Effector memory CD4-positive, alpha-beta T cell (primary cell): ENCODE data around the gene COLEC11.

Experiments
- DNase-seq, 3 donors: peaks; one replicate each; pipeline ENCODE4 v3.0.0-alpha.2; 2020
- H3K27ac ChIP-seq: 2 replicates; pipeline ENCODE4 v1.7.0; 2013; ENCODE audit warnings: mild to moderate bottlenecking, low read length, moderate library complexity; ENCODE audit not compliant: insufficient read depth, poor library complexity, severe bottlenecking
- H3K27me3 ChIP-seq: replicated peaks from 2 replicates; pipeline ENCODE4 v1.7.0; 2013; ENCODE audit warnings: mild to moderate bottlenecking, low read length; ENCODE audit not compliant: insufficient read depth, control insufficient read depth, poor library complexity, severe bottlenecking
- H3K36me3 ChIP-seq: 2 replicates; pipeline ENCODE4 v1.7.0; 2013; ENCODE audit warnings: mild to moderate bottlenecking, low read length, moderate library complexity; ENCODE audit not compliant: control insufficient read depth, insufficient read depth
- H3K4me1 ChIP-seq: 2 replicates; pipeline ENCODE4 v1.7.0; 2013; ENCODE audit warnings: low read length, mild to moderate bottlenecking; ENCODE audit not compliant: control insufficient read depth, insufficient read depth, poor library complexity, severe bottlenecking
- H3K4me3 ChIP-seq: 2 replicates; pipeline ENCODE4 v1.7.0; 2013; ENCODE audit warnings: low read length, low read depth, mild to moderate bottlenecking; ENCODE audit not compliant: insufficient read depth, poor library complexity, severe bottlenecking
- H3K9me3 ChIP-seq: 2 replicates; pipeline ENCODE4 v1.7.0; 2013; ENCODE audit warnings: mild to moderate bottlenecking, low read length, moderate library complexity; ENCODE audit not compliant: control insufficient read depth

The COLEC11 gene

DNA sequence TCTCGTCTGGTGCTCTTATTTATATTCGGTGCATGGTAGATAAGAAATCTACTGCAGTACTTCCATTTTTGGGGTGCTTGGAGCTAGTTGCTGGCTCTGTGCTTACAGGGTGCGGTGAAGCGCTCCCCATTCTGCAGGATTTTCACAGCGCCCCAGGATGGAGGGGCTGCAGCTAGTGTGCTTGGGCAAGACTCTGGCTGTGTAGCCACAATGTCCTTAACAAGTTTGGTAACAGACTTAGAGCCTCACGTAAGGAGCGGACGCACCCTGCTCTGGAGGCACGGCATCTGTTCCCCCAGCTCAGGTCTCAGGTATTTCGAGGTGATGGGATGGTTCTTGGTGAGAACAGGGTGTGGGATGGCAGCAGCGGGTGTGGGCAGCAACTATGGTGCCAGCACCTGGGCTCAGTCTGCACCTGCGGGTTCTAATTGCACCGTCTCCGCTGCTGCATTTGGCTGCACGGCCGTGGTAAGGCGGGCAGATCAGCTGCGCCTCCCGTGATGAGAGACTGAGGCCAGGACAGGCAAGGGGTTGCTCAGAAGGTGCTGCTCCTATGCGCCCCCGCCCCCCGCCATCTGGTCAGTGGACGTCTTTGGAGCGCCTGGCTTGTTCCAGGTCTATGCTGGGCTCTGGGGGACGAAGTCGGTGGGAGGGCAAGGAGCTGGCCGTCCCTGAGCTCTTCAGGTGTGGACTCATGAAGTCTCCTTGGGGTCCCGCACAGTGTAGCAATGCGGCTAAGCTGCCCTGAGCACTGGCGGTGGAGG lies 43.0 kb downstream of the COLEC11 start:
- H3K27ac ChIP-seq, result no peak overlapping the region
- H3K4me3 ChIP-seq, result no peak overlapping the region
- no peaks in the 10 kb centered on the region for H3K9me3 ChIP-seq
- DNase-seq, result no peak
- no peaks in the 10 kb centered on the region for H3K27me3 ChIP-seq
- no peaks in the 10 kb centered on the region for H3K36me3 ChIP-seq
- H3K4me1 ChIP-seq, result no peaks in the 10 kb centered on the region

DNA sequence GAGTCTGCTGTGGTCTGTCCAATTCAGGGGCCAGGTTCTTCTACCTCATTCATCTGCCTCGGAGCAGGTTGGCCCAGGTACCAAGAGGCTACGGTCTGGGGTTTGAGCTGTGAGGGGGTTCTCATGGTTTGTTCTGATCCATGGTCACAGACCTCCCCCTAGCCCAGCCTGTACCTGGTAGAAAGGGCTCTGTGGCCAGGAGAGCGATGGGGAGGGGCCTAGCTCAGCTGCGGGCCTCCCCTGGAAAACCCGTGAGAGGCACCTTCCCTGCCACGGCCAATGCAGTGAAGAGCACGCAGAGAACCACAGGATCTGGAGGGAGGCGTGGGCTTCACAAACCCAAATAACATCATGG lies 43.5 kb downstream of the COLEC11 start:
- no peak for DNase-seq
- H3K4me1 ChIP-seq, result no peaks in the 10 kb centered on the region
- no peaks in the 10 kb centered on the region for H3K36me3 ChIP-seq
- H3K9me3 ChIP-seq, result no peaks in the 10 kb centered on the region
- no peak overlapping the region for H3K27ac ChIP-seq
- H3K4me3 ChIP-seq, result no peak overlapping the region
- H3K27me3 ChIP-seq, result no peaks in the 10 kb centered on the region

DNA sequence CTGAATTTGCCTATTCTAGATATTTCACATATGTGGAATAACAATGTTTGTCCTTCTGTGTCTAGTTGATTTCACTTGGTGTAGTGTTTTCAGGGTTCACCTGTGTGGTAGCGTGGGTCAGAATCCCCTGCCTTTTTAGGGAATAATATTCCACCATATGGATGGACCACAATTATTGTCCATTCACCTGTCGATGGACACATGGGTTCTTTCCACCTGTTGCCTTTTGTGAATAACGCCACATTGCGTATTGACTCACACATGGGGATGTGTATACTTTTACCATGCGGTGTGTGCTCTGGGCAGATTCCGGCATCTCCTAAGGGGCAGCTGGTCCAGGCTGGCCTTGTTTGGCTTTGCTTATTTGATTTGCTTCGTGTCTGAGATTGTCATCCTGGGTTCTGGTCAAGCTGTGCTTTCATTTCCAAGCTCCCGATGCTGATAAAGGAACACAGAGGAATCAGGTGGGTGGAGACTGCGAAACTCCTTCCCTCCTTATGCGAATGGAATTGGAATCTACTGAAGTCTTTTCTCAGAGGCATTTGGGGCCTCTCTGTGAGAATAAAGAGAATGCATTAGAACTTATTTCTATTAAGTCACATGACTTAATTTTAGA lies 44.2 kb downstream of the COLEC11 start:
- Histone ChIP-seq H3K36me3 (no peaks in the 10 kb centered on the region), H3K4me3 (no peak overlapping the region), H3K27me3 (no peaks in the 10 kb centered on the region), H3K27ac (no peak overlapping the region), H3K4me1 (no peaks in the 10 kb centered on the region), H3K9me3 (no peaks in the 10 kb centered on the region)
- no peak for DNase-seq

DNA sequence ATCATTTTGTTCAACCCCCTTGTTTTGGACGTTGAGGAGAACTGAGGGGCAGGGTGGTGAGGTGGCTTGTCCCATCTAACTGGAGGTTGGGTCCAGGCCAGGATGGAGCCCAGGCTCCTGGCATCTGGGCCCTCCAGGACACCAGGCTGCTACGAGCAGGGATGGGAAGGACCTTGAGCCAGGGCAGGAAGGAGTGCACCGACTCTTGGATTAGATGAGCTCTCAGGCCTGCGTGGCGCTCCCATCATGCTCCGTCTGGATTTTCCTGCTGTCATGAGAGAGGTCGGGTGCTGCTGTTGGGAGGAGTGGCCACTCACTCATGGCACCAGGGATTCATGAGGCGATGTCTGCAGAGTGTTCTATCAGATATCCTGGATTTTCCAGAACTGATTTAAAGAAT lies 44.7 kb downstream of the COLEC11 start:
- H3K4me1 ChIP-seq, result no peaks in the 10 kb centered on the region
- H3K36me3 ChIP-seq, result no peaks in the 10 kb centered on the region
- H3K4me3 ChIP-seq, result no peak overlapping the region
- no peak overlapping the region for H3K27ac ChIP-seq
- DNase-seq, result no peak
- no peaks in the 10 kb centered on the region for H3K27me3 ChIP-seq
- no peaks in the 10 kb centered on the region for H3K9me3 ChIP-seq

DNA sequence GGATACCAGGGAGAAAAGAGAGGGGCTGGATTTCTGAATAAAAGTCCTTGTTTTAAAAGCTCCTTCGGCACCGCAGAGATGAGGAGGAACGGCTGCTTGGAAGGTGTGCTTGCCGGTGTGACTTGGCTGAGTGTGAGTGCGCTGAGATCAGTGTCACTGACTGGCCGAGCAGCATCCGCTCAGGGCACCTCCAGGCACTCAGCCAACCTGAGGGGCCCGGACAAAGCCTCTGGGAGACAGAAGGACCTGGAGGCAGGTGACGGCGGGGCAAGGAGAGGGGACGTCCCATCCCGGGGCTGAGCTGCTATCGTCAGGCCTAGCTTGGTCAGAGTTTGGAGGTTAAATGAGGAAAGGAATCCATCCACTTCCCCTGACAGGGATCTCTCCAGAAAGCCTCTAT lies 46.3 kb downstream of the COLEC11 start:
- H3K4me3 ChIP-seq, result no peak overlapping the region
- no peaks in the 10 kb centered on the region for H3K4me1 ChIP-seq
- no peak overlapping the region for H3K27ac ChIP-seq
- H3K27me3 ChIP-seq, result no peaks in the 10 kb centered on the region
- no peaks in the 10 kb centered on the region for H3K36me3 ChIP-seq
- no peak for DNase-seq
- H3K9me3 ChIP-seq, result no peaks in the 10 kb centered on the region

DNA sequence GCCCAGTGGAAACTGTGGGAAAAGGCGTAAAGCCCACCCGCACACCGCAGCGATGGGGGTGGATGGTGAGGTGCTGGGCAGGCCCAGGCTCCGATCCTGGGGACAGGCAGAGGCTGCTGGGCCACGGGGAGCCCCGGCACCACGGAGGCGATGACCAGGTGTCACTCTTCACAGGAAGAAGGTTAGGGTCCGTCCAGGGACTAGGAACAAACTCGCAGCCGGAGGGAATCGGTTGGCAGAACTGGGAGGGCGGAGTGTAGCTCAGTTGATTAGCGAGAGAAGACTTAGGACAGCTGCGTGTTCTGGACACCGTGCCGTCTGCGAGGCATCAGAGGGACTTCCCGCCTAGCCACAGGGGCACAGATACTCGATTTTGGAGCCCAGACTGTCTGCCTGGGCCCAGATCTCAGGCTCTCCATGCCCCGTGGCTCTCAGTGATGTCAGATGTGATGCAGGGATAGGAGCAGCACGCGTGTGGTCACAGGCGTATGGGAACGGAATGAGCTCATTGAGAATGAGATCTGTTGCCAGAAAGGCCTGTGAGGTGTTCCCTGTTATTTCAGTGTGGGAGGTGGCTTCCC lies 47.0 kb downstream of the COLEC11 start:
- Histone ChIP-seq H3K4me3 (no peak overlapping the region), H3K36me3 (no peaks in the 10 kb centered on the region), H3K27me3 (no peaks in the 10 kb centered on the region), H3K4me1 (no peaks in the 10 kb centered on the region), H3K9me3 (no peaks in the 10 kb centered on the region), H3K27ac (no peak overlapping the region)
- no peak for DNase-seq

DNA sequence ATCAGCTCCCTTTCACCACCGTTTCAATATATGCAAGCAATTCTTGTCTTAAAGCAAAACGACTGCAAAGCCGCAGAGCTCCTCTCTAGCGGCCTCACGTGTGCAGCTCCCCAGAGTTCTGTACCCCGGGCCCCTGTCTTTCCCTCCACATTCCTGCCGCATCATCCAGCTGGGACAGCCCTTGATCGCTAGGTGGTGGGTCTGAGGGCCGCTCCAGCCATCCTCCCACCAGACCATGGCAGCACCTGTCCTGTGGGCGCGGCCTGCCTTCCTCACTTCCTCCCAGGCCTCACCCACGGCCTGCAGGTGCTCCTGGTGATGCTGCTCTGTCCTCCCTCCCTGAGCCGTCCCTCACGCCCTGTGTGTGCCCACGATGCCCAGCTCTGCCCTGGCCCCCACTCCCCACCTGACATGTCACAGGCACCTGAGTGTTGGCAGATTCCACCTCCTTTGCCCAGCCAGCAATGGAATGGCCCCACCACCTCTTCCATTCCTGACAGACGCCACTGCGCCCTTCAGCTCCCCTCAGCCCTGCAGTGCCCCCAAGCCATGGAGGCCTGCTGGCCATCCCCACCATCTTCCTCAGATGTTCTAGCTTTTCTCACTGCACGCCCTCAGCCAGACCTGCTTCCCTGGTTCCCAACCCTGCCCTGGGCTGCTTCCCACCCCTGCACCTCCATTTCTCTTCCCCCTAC lies 47.8 kb downstream of the COLEC11 start:
- Histone ChIP-seq H3K9me3 (no peaks in the 10 kb centered on the region), H3K27me3 (no peaks in the 10 kb centered on the region), H3K4me1 (no peaks in the 10 kb centered on the region), H3K36me3 (no peaks in the 10 kb centered on the region), H3K27ac (no peak overlapping the region), H3K4me3 (no peak overlapping the region)
- no peak for DNase-seq

DNA sequence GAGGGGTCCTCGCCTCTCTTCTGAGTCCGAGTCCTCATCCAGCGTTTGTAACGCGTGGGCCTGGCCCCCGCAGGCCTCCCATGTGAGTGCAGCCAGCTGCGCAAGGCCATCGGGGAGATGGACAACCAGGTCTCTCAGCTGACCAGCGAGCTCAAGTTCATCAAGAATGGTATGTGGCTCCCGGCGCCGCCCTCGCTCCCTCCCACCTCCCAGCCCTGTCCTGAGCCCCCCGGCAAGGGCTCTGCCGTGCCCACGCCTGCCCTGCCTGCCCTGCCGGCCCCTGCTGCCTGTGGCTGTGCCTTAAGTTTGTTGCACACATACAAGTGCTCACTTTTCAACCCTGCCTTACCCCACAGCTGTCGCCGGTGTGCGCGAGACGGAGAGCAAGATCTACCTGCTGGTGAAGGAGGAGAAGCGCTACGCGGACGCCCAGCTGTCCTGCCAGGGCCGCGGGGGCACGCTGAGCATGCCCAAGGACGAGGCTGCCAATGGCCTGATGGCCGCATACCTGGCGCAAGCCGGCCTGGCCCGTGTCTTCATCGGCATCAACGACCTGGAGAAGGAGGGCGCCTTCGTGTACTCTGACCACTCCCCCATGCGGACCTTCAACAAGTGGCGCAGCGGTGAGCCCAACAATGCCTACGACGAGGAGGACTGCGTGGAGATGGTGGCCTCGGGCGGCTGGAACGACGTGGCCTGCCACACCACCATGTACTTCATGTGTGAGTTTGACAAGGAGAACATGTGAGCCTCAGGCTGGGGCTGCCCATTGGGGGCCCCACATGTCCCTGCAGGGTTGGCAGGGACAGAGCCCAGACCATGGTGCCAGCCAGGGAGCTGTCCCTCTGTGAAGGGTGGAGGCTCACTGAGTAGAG lies 48.7 kb downstream of the COLEC11 start:
- Histone ChIP-seq H3K4me3 (no peak overlapping the region), H3K4me1 (no peaks in the 10 kb centered on the region), H3K9me3 (no peaks in the 10 kb centered on the region), H3K27ac (no peak overlapping the region), H3K27me3 (no peaks in the 10 kb centered on the region), H3K36me3 (no peaks in the 10 kb centered on the region)
- no peak for DNase-seq

DNA sequence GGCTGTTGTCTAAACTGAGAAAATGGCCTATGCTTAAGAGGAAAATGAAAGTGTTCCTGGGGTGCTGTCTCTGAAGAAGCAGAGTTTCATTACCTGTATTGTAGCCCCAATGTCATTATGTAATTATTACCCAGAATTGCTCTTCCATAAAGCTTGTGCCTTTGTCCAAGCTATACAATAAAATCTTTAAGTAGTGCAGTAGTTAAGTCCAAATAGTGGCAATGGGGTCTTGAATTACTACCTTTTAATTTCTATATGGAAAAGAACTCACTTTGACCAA lies 49.3 kb downstream of the COLEC11 start:
- Histone ChIP-seq H3K4me1 (no peaks in the 10 kb centered on the region), H3K4me3 (no peak overlapping the region), H3K27ac (no peak overlapping the region), H3K36me3 (no peaks in the 10 kb centered on the region), H3K27me3 (no peaks in the 10 kb centered on the region), H3K9me3 (no peaks in the 10 kb centered on the region)
- DNase-seq, result no peak
